GM21825 (cell line): ENCODE measurements around the gene IMMP2L.

Source experiments
- ATAC-seq: cut with Tn5 transposase; IDR thresholded peaks from one replicate; pipeline ENCODE4 v1.9.1; 2021; ENCODE audit warnings: mild to moderate bottlenecking, moderate library complexity; ENCODE audit not compliant: unreplicated experiment

IMMP2L gene

DNA sequence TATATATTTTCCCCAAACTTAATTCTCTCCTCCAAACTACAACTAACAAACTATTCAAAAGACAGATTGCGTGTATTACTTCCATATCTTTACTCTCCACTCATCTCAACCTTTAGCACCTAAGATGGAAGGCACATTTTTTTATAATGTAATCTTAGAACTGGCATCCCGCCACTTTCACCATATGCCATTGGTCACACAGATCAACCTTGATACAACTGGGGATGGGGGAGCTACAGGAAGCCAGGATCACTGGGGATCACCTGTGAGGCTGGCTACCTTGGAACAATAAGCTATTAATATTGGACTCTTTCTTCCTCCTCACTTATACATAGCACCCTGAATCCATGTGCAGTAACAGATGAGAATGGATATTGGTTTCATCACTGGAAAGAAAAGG is 941.0 kb downstream of the IMMP2L start:
- no peak for ATAC-seq

DNA sequence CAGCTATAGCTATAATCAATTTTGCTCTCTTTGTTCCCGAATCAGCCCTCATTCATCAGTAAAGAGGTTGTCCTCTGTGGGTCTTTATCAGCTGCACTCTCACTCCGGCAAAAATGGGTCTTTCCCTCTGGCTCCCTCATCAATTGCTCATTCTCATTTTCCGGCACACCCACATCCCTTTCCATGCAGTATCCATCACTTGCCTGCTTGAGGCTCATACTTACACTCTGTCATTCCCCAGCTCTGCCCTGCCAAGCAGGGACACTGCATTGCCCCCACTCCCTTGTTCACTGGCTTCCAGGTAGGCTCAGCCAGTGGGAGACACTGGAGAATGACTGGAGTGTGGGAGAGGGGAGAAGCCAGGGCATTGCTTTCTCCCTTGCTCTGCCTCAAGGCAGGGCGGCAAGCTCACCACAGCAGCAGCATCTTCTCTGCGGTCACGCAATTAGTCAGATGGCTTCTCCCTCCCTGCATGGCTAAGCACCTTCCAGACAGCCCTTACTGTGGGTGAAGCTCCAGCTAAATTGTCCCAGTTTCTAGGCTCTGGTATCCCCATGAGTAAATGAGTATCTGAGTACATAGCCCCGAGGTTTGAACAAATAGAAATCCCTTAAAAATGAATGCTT is 942.1 kb downstream of the IMMP2L start:
- ATAC-seq = no peak
